Central memory CD8-positive, alpha-beta T cell (primary cell): ENCODE data around the gene ADRA1B.

Source experiments
- ATAC-seq: fragments of 150-1000 bp; cut with Tn5 transposase; replicated peaks from 2 replicates; pipeline ENCODE4 v1.10.0; 2022; ENCODE audit warnings: mild to moderate bottlenecking, moderate FRiP score, moderate number of reproducible peaks; ENCODE audit not compliant: poor library complexity, severe bottlenecking; ENCODE audit errors: extremely low read depth
- DNase-seq, 2 donors: peaks; one replicate each; pipeline ENCODE4 v3.0.0; 2021; ENCODE audit warnings: low spot score in 2 of 2
- H3K27ac Mint-ChIP-seq: one replicate; pipeline ENCODE4 v1.8.0; 2022; ENCODE audit warnings: low read depth, mild to moderate bottlenecking, moderate library complexity, mixed read lengths
- H3K27me3 Mint-ChIP-seq: one replicate; pipeline ENCODE4 v1.8.0; 2022; ENCODE audit warnings: mixed read lengths
- H3K36me3 Mint-ChIP-seq: one replicate; pipeline ENCODE4 v1.8.0; 2022; ENCODE audit warnings: mild to moderate bottlenecking, moderate library complexity, mixed read lengths; ENCODE audit not compliant: insufficient read depth
- H3K4me1 Mint-ChIP-seq: one replicate; pipeline ENCODE4 v1.8.0; 2022; ENCODE audit warnings: mixed read lengths
- H3K4me3 Mint-ChIP-seq: one replicate; pipeline ENCODE4 v1.8.0; 2022; ENCODE audit warnings: mild to moderate bottlenecking, moderate library complexity, mixed read lengths
- H3K9me3 Mint-ChIP-seq: one replicate; pipeline ENCODE4 v1.8.0; 2022; ENCODE audit warnings: mixed read lengths

The ADRA1B gene

GRCh38 chr5:159944056-159944600 is 27.8 kb downstream of the ADRA1B start:
- H3K27me3 Mint-ChIP-seq, result peaks cover 76% of the 10 kb centered on the region
- no peaks in the 10 kb centered on the region for H3K36me3 Mint-ChIP-seq
- no peaks in the 10 kb centered on the region for H3K4me1 Mint-ChIP-seq
- no peaks in the 10 kb centered on the region for H3K9me3 Mint-ChIP-seq
- DNase-seq (no peak), ATAC-seq (no peak)
- H3K27ac Mint-ChIP-seq, result no peak overlapping the region
- no peak overlapping the region for H3K4me3 Mint-ChIP-seq

- H3K9me3 Mint-ChIP-seq, result no peaks in the 10 kb centered on the region
- H3K4me3 Mint-ChIP-seq, result no peak overlapping the region
- DNase-seq (no peak), ATAC-seq (no peak)
- no peak overlapping the region for H3K27ac Mint-ChIP-seq
- H3K27me3 Mint-ChIP-seq, result peaks cover 76% of the 10 kb centered on the region
- no peaks in the 10 kb centered on the region for H3K36me3 Mint-ChIP-seq
- H3K4me1 Mint-ChIP-seq, result no peaks in the 10 kb centered on the region
These were observed 29.1 kb downstream of the ADRA1B start for GRCh38 chr5:159945359-159945758.

GRCh38 chr5:159947708-159948358 is 31.6 kb downstream of the ADRA1B start:
- no peaks in the 10 kb centered on the region for H3K4me1 Mint-ChIP-seq
- H3K27ac Mint-ChIP-seq, result no peak overlapping the region
- H3K4me3 Mint-ChIP-seq, result no peak overlapping the region
- DNase-seq, result no peak
- H3K9me3 Mint-ChIP-seq, result no peaks in the 10 kb centered on the region
- peaks cover 61% of the 10 kb centered on the region for H3K27me3 Mint-ChIP-seq
- ATAC-seq, result no peak
- H3K36me3 Mint-ChIP-seq, result no peaks in the 10 kb centered on the region

GRCh38 chr5:159951387-159951786 is 35.1 kb downstream of the ADRA1B start:
- no peaks in the 10 kb centered on the region for H3K4me1 Mint-ChIP-seq
- peaks cover 67% of the 10 kb centered on the region for H3K27me3 Mint-ChIP-seq
- no peak overlapping the region for H3K27ac Mint-ChIP-seq
- H3K36me3 Mint-ChIP-seq, result no peaks in the 10 kb centered on the region
- DNase-seq (no peak), ATAC-seq (no peak)
- H3K4me3 Mint-ChIP-seq, result no peak overlapping the region
- H3K9me3 Mint-ChIP-seq, result no peaks in the 10 kb centered on the region

GRCh38 chr5:159951834-159952233 is 35.6 kb downstream of the ADRA1B start:
- H3K4me3 Mint-ChIP-seq, result no peak overlapping the region
- no peak overlapping the region for H3K27ac Mint-ChIP-seq
- DNase-seq (no peak), ATAC-seq (no peak)
- H3K9me3 Mint-ChIP-seq, result no peaks in the 10 kb centered on the region
- peaks cover 67% of the 10 kb centered on the region for H3K27me3 Mint-ChIP-seq
- no peaks in the 10 kb centered on the region for H3K4me1 Mint-ChIP-seq
- H3K36me3 Mint-ChIP-seq, result no peaks in the 10 kb centered on the region

- Mint-ChIP-seq H3K9me3 (no peaks in the 10 kb centered on the region), H3K27me3 (peaks cover 63% of the 10 kb centered on the region), H3K4me3 (no peak overlapping the region), H3K4me1 (no peaks in the 10 kb centered on the region), H3K36me3 (no peaks in the 10 kb centered on the region), H3K27ac (no peak overlapping the region)
- DNase-seq (no peak), ATAC-seq (no peak)
These were observed 37.3 kb downstream of the ADRA1B start for GRCh38 chr5:159953609-159954008.

GRCh38 chr5:159955056-159955624 is 38.9 kb downstream of the ADRA1B start:
- Mint-ChIP-seq H3K36me3 (no peaks in the 10 kb centered on the region), H3K27ac (no peak overlapping the region), H3K27me3 (peaks cover 55% of the 10 kb centered on the region), H3K9me3 (no peaks in the 10 kb centered on the region), H3K4me1 (no peaks in the 10 kb centered on the region), H3K4me3 (no peak overlapping the region)
- DNase-seq (no peak), ATAC-seq (no peak)

GRCh38 chr5:159956074-159956473 is 39.8 kb downstream of the ADRA1B start:
- Mint-ChIP-seq H3K9me3 (no peaks in the 10 kb centered on the region), H3K36me3 (no peaks in the 10 kb centered on the region), H3K27ac (no peak overlapping the region), H3K27me3 (peaks cover 51% of the 10 kb centered on the region), H3K4me1 (no peaks in the 10 kb centered on the region), H3K4me3 (no peak overlapping the region)
- no peak for DNase-seq
- ATAC-seq, result no peak

- H3K27me3 Mint-ChIP-seq, result peaks cover 33% of the 10 kb centered on the region
- DNase-seq, result no peak
- no peak overlapping the region for H3K27ac Mint-ChIP-seq
- H3K4me1 Mint-ChIP-seq, result no peaks in the 10 kb centered on the region
- no peaks in the 10 kb centered on the region for H3K9me3 Mint-ChIP-seq
- ATAC-seq, result no peak
- no peaks in the 10 kb centered on the region for H3K36me3 Mint-ChIP-seq
- no peak overlapping the region for H3K4me3 Mint-ChIP-seq
These were observed 45.2 kb downstream of the ADRA1B start for GRCh38 chr5:159961176-159962160.

GRCh38 chr5:159962214-159962613 is 45.9 kb downstream of the ADRA1B start:
- H3K4me3 Mint-ChIP-seq, result no peak overlapping the region
- DNase-seq (no peak), ATAC-seq (no peak)
- peaks cover 41% of the 10 kb centered on the region for H3K27me3 Mint-ChIP-seq
- H3K27ac Mint-ChIP-seq, result no peak overlapping the region
- no peaks in the 10 kb centered on the region for H3K9me3 Mint-ChIP-seq
- H3K36me3 Mint-ChIP-seq, result no peaks in the 10 kb centered on the region
- no peaks in the 10 kb centered on the region for H3K4me1 Mint-ChIP-seq

GRCh38 chr5:159963935-159964334 is 47.7 kb downstream of the ADRA1B start:
- Mint-ChIP-seq H3K36me3 (no peaks in the 10 kb centered on the region), H3K4me3 (no peak overlapping the region), H3K4me1 (no peaks in the 10 kb centered on the region), H3K27me3 (peaks cover 49% of the 10 kb centered on the region), H3K27ac (no peak overlapping the region), H3K9me3 (no peaks in the 10 kb centered on the region)
- DNase-seq, result no peak
- no peak for ATAC-seq

- no peak for ATAC-seq
- Mint-ChIP-seq H3K27me3 (peaks cover 58% of the 10 kb centered on the region), H3K36me3 (no peaks in the 10 kb centered on the region), H3K4me3 (no peak overlapping the region), H3K4me1 (no peaks in the 10 kb centered on the region), H3K9me3 (no peaks in the 10 kb centered on the region), H3K27ac (no peak overlapping the region)
- DNase-seq, result no peak
These were observed 49.0 kb downstream of the ADRA1B start for GRCh38 chr5:159965031-159965837.
